Measurements from ENCODE around the gene PTPRG.

The PTPRG gene

GRCh38 chr3:62093025-62093424 is 531.7 kb downstream of the PTPRG start:
- DNase-seq, result no peak

GRCh38 chr3:62094461-62094860 is 533.1 kb downstream of the PTPRG start:
- DNase-seq, result no peak

- no peak for DNase-seq
Measured at GRCh38 chr3:62095080-62095479, 533.7 kb downstream of the PTPRG start.

- no peak for DNase-seq
Measured at GRCh38 chr3:62095756-62096155, 534.4 kb downstream of the PTPRG start.

- DNase-seq, result no peak
Measured at GRCh38 chr3:62096521-62096920, 535.1 kb downstream of the PTPRG start.

GRCh38 chr3:62097121-62097520 is 535.8 kb downstream of the PTPRG start:
- no peak for DNase-seq

GRCh38 chr3:62098646-62099365 is 537.4 kb downstream of the PTPRG start:
- no peak for DNase-seq

- DNase-seq, result no peak
Measured at GRCh38 chr3:62100282-62100989, 539.1 kb downstream of the PTPRG start.

- no peak for DNase-seq
Measured at GRCh38 chr3:62101488-62101887, 540.1 kb downstream of the PTPRG start.

- DNase-seq, result no peak
Measured at GRCh38 chr3:62103531-62103930, 542.2 kb downstream of the PTPRG start.

GRCh38 chr3:62109534-62109933 is 548.2 kb downstream of the PTPRG start:
- DNase-seq, result no peak

- DNase-seq, result no peak
Measured at GRCh38 chr3:62110443-62111225, 549.3 kb downstream of the PTPRG start.

- no peak for DNase-seq
Measured at GRCh38 chr3:62113092-62113491, 551.7 kb downstream of the PTPRG start.

- no peak for DNase-seq
Measured at GRCh38 chr3:62114763-62115162, 553.4 kb downstream of the PTPRG start.

GRCh38 chr3:62117903-62118548 is 556.7 kb downstream of the PTPRG start:
- DNase-seq, result no peak

GRCh38 chr3:62119139-62119538 is 557.8 kb downstream of the PTPRG start:
- DNase-seq, result no peak

GRCh38 chr3:62122819-62123218 is 561.4 kb downstream of the PTPRG start:
- DNase-seq, result no peak

GRCh38 chr3:62125380-62125779 is 564.0 kb downstream of the PTPRG start:
- DNase-seq, result no peak

- DNase-seq, result peak; percentile 21
Measured at GRCh38 chr3:62127116-62127515, 565.7 kb downstream of the PTPRG start.

GRCh38 chr3:62128051-62128450 is 566.7 kb downstream of the PTPRG start:
- no peak for DNase-seq

GRCh38 chr3:62128681-62129080 is 567.3 kb downstream of the PTPRG start:
- no peak for DNase-seq

GRCh38 chr3:62131050-62131449 is 569.7 kb downstream of the PTPRG start:
- DNase-seq, result no peak

- no peak for DNase-seq
Measured at GRCh38 chr3:62131620-62132019, 570.2 kb downstream of the PTPRG start.

Data from NCI-H524 treated with DMSO at 0.1 percent for 48 hours (cell line).